Mucosa of descending colon (tissue), 3 donors: ENCODE measurements around the gene EPHA3. TPM values are rescaled to one million over a fixed set of nuclear protein-coding genes. Genes with fewer than 3 reads are reported as not detected.

Experiments
- ATAC-seq: fragments of 200-7000 bp; cut with Tn5 transposase; one replicate; pipeline ENCODE4 v1.9.1; 2020; ENCODE audit warnings: mild to moderate bottlenecking, moderate library complexity
- DNase-seq, 3 donors: peaks; one replicate each; pipeline ENCODE4 v3.0.0-alpha.2; 2020
- H3K36me3 ChIP-seq: fragments of 200-600 bp; one replicate; pipeline ENCODE4 v1.8.0; 2021; ENCODE audit warnings: low read depth, mild to moderate bottlenecking
- H3K4me1 ChIP-seq: fragments of 200-600 bp; one replicate; pipeline ENCODE4 v1.8.0; 2021; ENCODE audit warnings: low read depth, mild to moderate bottlenecking
- H3K4me3 ChIP-seq: fragments of 200-600 bp; one replicate; pipeline ENCODE4 v1.8.0; 2021; ENCODE audit warnings: mild to moderate bottlenecking
- H3K9me3 ChIP-seq: fragments of 200-600 bp; one replicate; pipeline ENCODE4 v1.8.0; 2021; ENCODE audit warnings: mild to moderate bottlenecking
- CTCF ChIP-seq: fragments of 200-600 bp; IDR thresholded peaks from one replicate; pipeline ENCODE4 v1.8.0; 2022; ENCODE audit warnings: antibody characterized with exemption, mild to moderate bottlenecking
- intact Hi-C, 2 donors: fragments of 100-400 bp; cut with DNase I in 1 of 2; cut with micrococcal nuclease in 1 of 2; formaldehyde crosslinking; loops; one replicate each; pipeline versions ENCODE4 v1.11.0 to v1.11.1; 2022; cut with DNase I, micrococcal nuclease
- total RNA-seq, 3 donors: library from RNA; stranded (reverse); fragmentation: NEBNext Ultra II Directional in 2 of 3; extraction: Animal tissue kit (Norgen Biotek cat#: 25700) in 2 of 3; gene quantifications; one replicate each; pipeline versions ENCODE4 v1.2.1 to v1.2.4, GENCODE V29; 2021 to 2023
- donor health status: DM: no; HTN: no; CAD: no; lungs with moderate emphysema.
- donor health status: DM: no; HTN: no; CAD: no.
- donor health status: DM: no; HTN: yes; CAD: no.

The EPHA3 gene
- total RNA-seq, 3 donors from 2014 or later = 1.0 to 6.6 (median 2.0) TPM

DNA sequence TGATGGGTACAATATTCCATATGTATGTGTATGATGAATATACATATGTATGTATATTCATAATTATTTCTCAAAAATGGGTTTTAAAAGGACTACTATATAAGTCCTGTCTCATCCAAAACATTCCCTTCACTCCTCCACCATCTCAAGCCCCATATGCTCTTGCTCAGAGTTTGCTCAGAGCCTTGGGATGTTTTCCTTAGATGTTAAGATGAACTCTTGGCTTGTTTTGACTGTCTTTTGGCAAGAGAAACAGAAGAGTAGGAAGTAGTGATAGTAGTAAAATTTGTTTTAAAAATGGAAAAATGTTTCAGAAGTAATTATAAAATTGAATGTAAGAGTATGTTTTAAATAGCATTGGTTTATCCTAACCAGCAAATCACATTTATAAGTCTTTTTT, 6.2 kb upstream of the EPHA3 start:
- no peaks in the 10 kb centered on the region for H3K9me3 ChIP-seq
- intact Hi-C loops = no loop called here
- H3K4me1 ChIP-seq = no peaks in the 10 kb centered on the region
- no peak for TF ChIP-seq CTCF
- no peak overlapping the region for H3K4me3 ChIP-seq
- ATAC-seq = no peak
- no peaks in the 10 kb centered on the region for H3K36me3 ChIP-seq
- DNase-seq = no peak

- no peak overlapping the region for H3K4me3 ChIP-seq
- no peaks in the 10 kb centered on the region for H3K4me1 ChIP-seq
- ATAC-seq = no peak
- intact Hi-C loops = no loop called here
- no peaks in the 10 kb centered on the region for H3K36me3 ChIP-seq
- H3K9me3 ChIP-seq = no peaks in the 10 kb centered on the region
- TF ChIP-seq CTCF = no peak
- no peak for DNase-seq
Measured at GRCh38 chr3:89101921-89102320, 5.5 kb upstream of the EPHA3 start.

DNA sequence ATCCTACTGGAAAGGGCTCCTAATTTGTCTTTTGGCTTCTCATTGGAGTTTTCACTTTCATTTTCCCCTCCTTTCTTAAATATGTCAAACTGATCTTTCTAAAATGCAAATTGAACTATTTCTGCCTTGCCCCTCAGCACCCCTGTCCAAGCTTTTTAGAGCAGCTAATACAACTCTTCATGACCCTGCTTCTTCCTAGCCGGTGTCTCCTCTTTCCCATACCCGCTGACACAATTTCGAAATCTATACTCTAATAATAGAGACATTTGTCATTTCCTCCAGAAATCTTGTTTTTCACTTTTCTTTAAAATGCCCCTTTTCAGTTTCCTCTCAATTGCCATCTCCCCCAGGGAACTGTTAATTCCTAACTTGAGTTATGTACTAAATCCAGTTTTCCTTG, 2.9 kb upstream of the EPHA3 start:
- no peak for TF ChIP-seq CTCF
- H3K36me3 ChIP-seq = no peaks in the 10 kb centered on the region
- H3K9me3 ChIP-seq = no peaks in the 10 kb centered on the region
- no peak overlapping the region for H3K4me3 ChIP-seq
- intact Hi-C loops = no loop called here
- no peaks in the 10 kb centered on the region for H3K4me1 ChIP-seq
- DNase-seq (no peak), ATAC-seq (no peak)

DNA sequence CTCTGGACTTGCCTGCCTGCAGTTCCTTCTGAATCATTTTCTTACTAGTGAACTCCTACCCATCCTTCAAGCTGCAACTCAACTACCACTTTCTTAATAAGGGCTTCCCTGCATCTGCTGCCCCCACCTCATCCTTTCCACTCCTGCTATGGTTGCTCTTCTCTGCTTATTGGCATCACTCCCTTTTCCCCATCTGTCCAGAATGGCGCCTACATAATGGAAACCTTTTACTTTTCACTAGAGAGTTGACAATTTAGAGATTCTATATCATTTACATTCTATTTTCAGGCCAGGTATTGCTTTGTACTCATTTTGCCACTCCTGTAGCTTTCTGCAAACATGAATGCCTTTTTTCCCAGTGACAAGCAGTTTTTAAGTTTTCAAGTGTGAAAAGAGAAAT, 1.9 kb upstream of the EPHA3 start:
- intact Hi-C loops = no loop called here
- Histone ChIP-seq H3K36me3 (no peaks in the 10 kb centered on the region), H3K4me3 (no peak overlapping the region), H3K9me3 (no peaks in the 10 kb centered on the region), H3K4me1 (no peaks in the 10 kb centered on the region)
- ATAC-seq (no peak), DNase-seq (no peak)
- no peak for TF ChIP-seq CTCF

- no peak for TF ChIP-seq CTCF
- Histone ChIP-seq H3K4me3 (no peak overlapping the region), H3K36me3 (no peaks in the 10 kb centered on the region), H3K4me1 (no peaks in the 10 kb centered on the region), H3K9me3 (no peaks in the 10 kb centered on the region)
- intact Hi-C loops = no loop called here
- no peak for ATAC-seq
- DNase-seq = no peak
Measured at GRCh38 chr3:89108291-89108550, 800 bp downstream of the EPHA3 start.

DNA sequence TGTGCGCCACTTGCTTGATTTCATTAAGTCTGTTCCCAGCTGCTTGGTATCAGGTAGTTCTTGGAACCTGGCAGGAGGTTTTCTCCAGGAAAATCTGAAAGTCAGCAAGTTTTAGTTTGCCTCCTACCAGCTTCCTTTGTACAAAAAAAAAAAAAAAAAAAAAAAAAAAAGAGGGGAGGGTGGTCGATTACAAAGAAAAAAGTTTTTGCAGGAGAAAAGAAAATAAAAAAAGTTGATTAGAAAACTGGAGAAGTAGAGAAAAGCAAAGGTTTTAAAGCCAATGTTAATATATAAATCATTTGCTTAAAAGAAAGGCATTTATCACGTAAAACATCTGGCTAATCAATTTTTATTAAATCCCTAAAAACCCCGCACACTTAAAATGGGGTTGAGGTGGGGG, 5.9 kb downstream of the EPHA3 start:
- DNase-seq (no peak), ATAC-seq (no peak)
- H3K36me3 ChIP-seq = no peaks in the 10 kb centered on the region
- no peak overlapping the region for H3K4me3 ChIP-seq
- H3K9me3 ChIP-seq = no peaks in the 10 kb centered on the region
- no peak for TF ChIP-seq CTCF
- H3K4me1 ChIP-seq = no peaks in the 10 kb centered on the region
- intact Hi-C loops = no loop called here
